ENCODE results near the gene IFNA10.
"Not testable (repeated sequence)": the region's sequence is repeated elsewhere in the genome, so short reads cannot be mapped to it uniquely, and the experiment has no call there.

Gene IFNA10

DNA sequence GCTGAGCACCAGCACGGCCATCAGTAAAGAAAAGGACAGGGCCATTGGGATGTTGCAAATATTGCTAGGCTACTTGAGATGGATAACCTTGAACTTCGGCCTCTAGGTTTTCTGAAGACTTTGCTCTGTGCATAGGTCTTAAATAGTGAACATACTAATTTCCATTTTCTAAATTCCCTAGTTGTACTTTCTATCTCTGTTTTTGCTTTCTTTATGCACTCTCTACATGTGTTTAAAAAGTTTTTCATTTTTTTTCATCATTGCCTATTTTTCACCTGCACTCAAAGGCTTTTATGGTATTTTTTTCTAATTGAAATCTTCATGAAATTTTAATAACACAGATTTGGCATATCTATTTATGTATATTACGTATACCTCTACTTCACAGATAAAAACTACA is 19.5 kb downstream of the IFNA10 start, which contains the start of gene IFNA4:
Gene IFNA4 (minus strand): TSS at position 101 of the 400 bp plus-strand sequence. CDS start 56 bp downstream, at position 45.
- DNase-seq = not testable (repeated sequence)

- DNase-seq = peak; percentile 76
These were observed 23.9 kb downstream of the IFNA10 start for GRCh38 chr9:21182810-21183736.

DNA sequence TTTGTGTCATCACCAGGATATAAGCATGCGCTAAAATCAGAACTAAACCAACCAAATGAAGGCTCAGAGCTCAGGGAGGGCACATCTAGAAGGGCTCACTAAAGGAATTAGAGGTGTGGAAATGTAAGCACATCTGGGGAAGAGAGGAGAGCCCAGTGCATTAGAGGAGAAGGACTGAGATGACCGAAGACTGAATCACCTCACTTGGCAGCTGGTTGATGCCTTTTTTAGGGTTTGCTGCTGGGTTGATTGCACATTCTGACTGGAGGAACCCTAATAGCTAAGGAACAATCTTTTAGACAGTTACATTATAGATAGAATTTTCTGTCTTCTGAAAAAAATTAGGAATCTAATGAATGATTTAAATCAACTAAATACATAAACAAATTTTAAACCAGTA is 32.3 kb downstream of the IFNA10 start:
- DNase-seq = no peak

- DNase-seq = no peak
These were observed 34.8 kb downstream of the IFNA10 start for GRCh38 chr9:21172156-21172555.

- no peak for DNase-seq
These were observed 35.6 kb downstream of the IFNA10 start for GRCh38 chr9:21171351-21171750.

DNA sequence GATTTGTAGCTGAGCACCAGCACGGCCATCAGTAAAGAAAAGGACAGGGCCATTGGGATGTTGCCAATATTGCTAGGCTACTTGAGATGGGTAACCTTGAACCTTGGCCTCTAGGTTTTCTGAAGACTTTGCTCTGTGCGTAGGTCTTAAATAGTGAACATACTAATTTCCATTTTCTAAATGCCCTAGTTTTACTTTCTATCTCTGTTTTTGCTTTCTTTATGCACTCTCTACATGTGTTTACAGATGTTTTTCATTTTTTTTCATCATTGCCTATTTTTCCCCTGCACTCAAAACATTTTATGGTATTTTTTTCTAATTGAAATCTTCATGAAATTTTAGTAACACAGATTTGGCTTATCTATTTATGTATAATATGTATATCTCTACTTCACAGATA is 40.4 kb downstream of the IFNA10 start, which contains the start of gene IFNA21:
Gene IFNA21 (minus strand): TSS at position 101 of the 400 bp plus-strand sequence. CDS start 48 bp downstream, at position 53.
- DNase-seq = not testable (repeated sequence)

- no peak for DNase-seq
These were observed 41.4 kb downstream of the IFNA10 start for GRCh38 chr9:21165516-21165915.

DNA sequence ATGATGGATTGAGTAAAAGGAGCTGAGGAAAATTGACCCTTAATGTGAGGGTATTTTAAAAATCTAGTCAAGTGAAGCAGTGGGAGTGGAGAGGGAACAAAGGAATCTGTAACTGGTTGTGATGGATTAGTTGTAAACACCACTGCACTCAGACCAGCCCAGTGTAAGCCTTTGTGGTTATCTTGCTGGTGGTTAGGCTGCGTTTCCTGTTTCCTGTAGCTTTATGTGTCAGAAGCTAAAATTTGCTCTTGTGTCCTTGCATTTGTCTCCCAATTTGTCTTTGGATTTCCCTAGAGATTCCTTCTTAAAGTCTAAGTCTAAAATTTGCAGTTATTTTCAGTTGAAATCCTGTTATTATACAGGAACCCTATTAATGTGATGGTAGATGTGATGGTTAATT is 46.8 kb downstream of the IFNA10 start:
- peak; percentile 83 for DNase-seq

Data from hematopoietic multipotent progenitor cell treated with erythropoietin and hydrocortisone succinate and interleukin-3 and kit ligand, for 4 days (in vitro differentiated cells).